OCI-LY3 (cell line): ENCODE data around the gene FRAT2.

ENCODE experiments used
- H2AFZ ChIP-seq: fragments of 200-600, 300-600 bp; shearing (Covaris generic); 2 replicates; pipeline ENCODE4 v1.6.0; 2014; ENCODE audit warnings: antibody characterized with exemption, low read depth, low read length
- H3K27ac ChIP-seq: fragments of 200-600, 300-600 bp; sonication (generic); 2 replicates; pipeline ENCODE4 v1.5.1; 2014; ENCODE audit warnings: mild to moderate bottlenecking, low read length, moderate library complexity, mixed read lengths
- H3K27me3 ChIP-seq: fragments of 200-600, 300-600 bp; sonication (generic); 2 replicates; pipeline ENCODE4 v1.6.1; 2014; ENCODE audit warnings: low read depth, low read length, mixed read lengths
- H3K36me3 ChIP-seq: fragments of 200-600, 300-600 bp; sonication (generic); replicated peaks from 2 replicates; pipeline ENCODE3; 2014; ENCODE audit warnings: low read depth, low read length, mixed read lengths
- H3K4me1 ChIP-seq: fragments of 300-600, 200-600 bp; sonication (generic); 2 replicates; pipeline ENCODE4 v1.6.1; 2014; ENCODE audit warnings: low read length, mixed read lengths
- H3K4me2 ChIP-seq: fragments of 200-600, 300-600 bp; sonication (generic); 2 replicates; pipeline ENCODE4 v1.6.1; 2014; ENCODE audit warnings: low read length, mixed read lengths
- H3K4me3 ChIP-seq: fragments of 300-600, 200-600 bp; sonication (generic); 2 replicates; pipeline ENCODE4 v1.5.1; 2014; ENCODE audit warnings: antibody characterized with exemption, mild to moderate bottlenecking, low read length, moderate library complexity
- H3K79me2 ChIP-seq: fragments of 300-600, 200-600 bp; shearing (Covaris generic); 2 replicates; pipeline ENCODE4 v1.6.1; 2014; ENCODE audit warnings: mild to moderate bottlenecking, low read length, mixed read lengths
- H3K9ac ChIP-seq: fragments of 300-600, 200-600 bp; shearing (Covaris generic); 2 replicates; pipeline ENCODE4 v1.6.0; 2014; ENCODE audit warnings: mild to moderate bottlenecking, low read length, moderate library complexity
- H3K9me3 ChIP-seq: fragments of 200-600, 300-600 bp; shearing (Covaris generic); 2 replicates; pipeline ENCODE4 v1.6.1; 2014; ENCODE audit warnings: low read length, mixed read lengths; ENCODE audit not compliant: insufficient read depth
- H4K20me1 ChIP-seq: fragments of 200-600, 300-600 bp; sonication (generic); 2 replicates; pipeline ENCODE4 v1.6.1; 2016; ENCODE audit warnings: low read length, mixed read lengths; ENCODE audit not compliant: insufficient read depth
- EZH2phosphoT487 ChIP-seq: fragments of 200-600 bp; shearing (Covaris generic); IDR thresholded peaks from 2 replicates; pipeline ENCODE4 v1.6.1; 2018; ENCODE audit warnings: antibody characterized with exemption, mixed run types, low read depth
- TF ChIP-seq, protein P1 (sequence below): fragments of 200-600, 300-600 bp; sonication (generic); IDR thresholded peaks from 2 replicates; pipeline ENCODE4 v1.5.1; 2014; ENCODE audit warnings: antibody characterized with exemption, low read length, low read depth

Gene FRAT2

GRCh38 chr10:97372233-97372875 is 37.8 kb upstream of the FRAT2 start:
- H2AFZ ChIP-seq = no peak overlapping the region
- no peaks in the 10 kb centered on the region for H3K79me2 ChIP-seq
- no peak overlapping the region for H3K9ac ChIP-seq
- H3K27ac ChIP-seq = no peak overlapping the region
- no peaks in the 10 kb centered on the region for H3K36me3 ChIP-seq
- H4K20me1 ChIP-seq = no peaks in the 10 kb centered on the region
- no peak overlapping the region for H3K4me2 ChIP-seq
- TF ChIP-seq, protein P1, sequence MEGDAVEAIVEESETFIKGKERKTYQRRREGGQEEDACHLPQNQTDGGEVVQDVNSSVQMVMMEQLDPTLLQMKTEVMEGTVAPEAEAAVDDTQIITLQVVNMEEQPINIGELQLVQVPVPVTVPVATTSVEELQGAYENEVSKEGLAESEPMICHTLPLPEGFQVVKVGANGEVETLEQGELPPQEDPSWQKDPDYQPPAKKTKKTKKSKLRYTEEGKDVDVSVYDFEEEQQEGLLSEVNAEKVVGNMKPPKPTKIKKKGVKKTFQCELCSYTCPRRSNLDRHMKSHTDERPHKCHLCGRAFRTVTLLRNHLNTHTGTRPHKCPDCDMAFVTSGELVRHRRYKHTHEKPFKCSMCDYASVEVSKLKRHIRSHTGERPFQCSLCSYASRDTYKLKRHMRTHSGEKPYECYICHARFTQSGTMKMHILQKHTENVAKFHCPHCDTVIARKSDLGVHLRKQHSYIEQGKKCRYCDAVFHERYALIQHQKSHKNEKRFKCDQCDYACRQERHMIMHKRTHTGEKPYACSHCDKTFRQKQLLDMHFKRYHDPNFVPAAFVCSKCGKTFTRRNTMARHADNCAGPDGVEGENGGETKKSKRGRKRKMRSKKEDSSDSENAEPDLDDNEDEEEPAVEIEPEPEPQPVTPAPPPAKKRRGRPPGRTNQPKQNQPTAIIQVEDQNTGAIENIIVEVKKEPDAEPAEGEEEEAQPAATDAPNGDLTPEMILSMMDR = no peak
- no peak for TF ChIP-seq EZH2phosphoT487
- no peaks in the 10 kb centered on the region for H3K4me1 ChIP-seq
- H3K27me3 ChIP-seq = no peaks in the 10 kb centered on the region
- no peaks in the 10 kb centered on the region for H3K9me3 ChIP-seq
- no peak overlapping the region for H3K4me3 ChIP-seq

DNA sequence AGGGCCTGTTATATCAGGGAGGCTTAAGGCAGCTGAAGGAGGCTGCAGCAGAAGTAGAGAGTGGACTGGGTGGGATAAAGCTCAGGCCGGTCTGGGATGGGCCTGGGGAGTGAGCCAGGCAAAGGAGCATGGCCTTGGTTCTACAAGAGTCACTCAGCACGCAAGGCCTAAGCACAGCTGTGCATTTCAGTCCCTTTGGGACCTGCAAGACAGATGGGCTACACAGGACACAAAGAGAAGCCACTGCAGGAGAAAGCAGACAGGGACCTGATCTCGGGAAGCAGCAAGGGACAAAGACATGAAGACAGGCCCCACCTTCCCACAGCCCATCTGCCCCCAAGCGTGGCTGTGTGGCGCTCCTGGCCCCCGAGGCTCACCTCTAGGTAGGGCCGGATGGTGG is 37.2 kb upstream of the FRAT2 start:
- Histone ChIP-seq H3K4me2 (no peak overlapping the region), H3K4me3 (no peak overlapping the region), H3K36me3 (no peaks in the 10 kb centered on the region), H3K9me3 (no peaks in the 10 kb centered on the region), H3K27me3 (no peaks in the 10 kb centered on the region), H3K27ac (no peak overlapping the region), H2AFZ (no peak overlapping the region), H3K4me1 (no peaks in the 10 kb centered on the region), H3K79me2 (no peaks in the 10 kb centered on the region), H4K20me1 (no peaks in the 10 kb centered on the region), H3K9ac (no peak overlapping the region)
- no peak for TF ChIP-seq EZH2phosphoT487
- TF ChIP-seq, protein P1 = no peak

GRCh38 chr10:97367126-97367649 is 32.7 kb upstream of the FRAT2 start:
- H3K27ac ChIP-seq = no peak overlapping the region
- no peak overlapping the region for H2AFZ ChIP-seq
- peaks cover 10% of the 10 kb centered on the region for H3K4me1 ChIP-seq
- no peaks in the 10 kb centered on the region for H3K79me2 ChIP-seq
- no peaks in the 10 kb centered on the region for H4K20me1 ChIP-seq
- peaks cover 7% of the 10 kb centered on the region for H3K36me3 ChIP-seq
- no peak overlapping the region for H3K9ac ChIP-seq
- no peaks in the 10 kb centered on the region for H3K9me3 ChIP-seq
- no peaks in the 10 kb centered on the region for H3K27me3 ChIP-seq
- H3K4me2 ChIP-seq = no peak overlapping the region
- no peak overlapping the region for H3K4me3 ChIP-seq
- TF ChIP-seq EZH2phosphoT487 = no peak

DNA sequence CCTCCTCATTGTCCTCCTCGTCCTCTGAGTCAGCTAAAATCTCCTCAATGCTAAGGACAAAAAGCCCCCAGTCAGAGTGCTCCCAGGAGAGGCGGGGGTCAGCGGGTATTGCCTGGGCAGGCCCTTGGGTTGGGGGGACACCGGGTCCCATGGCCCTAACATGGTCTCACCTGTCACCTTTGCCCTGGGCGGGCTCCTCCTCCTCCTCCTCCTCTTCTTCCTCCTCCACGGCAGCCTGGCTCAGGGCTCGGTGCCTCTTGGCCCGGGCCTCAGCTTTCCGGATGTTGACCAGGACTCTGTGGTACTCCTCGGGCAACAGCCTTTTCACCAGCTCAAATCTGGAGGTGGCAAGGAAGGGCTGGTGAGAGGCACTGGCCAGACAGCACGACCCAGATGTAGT is 32.0 kb upstream of the FRAT2 start:
- Histone ChIP-seq H3K79me2 (no peaks in the 10 kb centered on the region), H3K9ac (no peak overlapping the region), H3K4me2 (no peak overlapping the region), H3K4me1 (peaks cover 10% of the 10 kb centered on the region), H2AFZ (no peak overlapping the region), H3K36me3 (peaks cover 7% of the 10 kb centered on the region), H3K4me3 (no peak overlapping the region), H3K9me3 (no peaks in the 10 kb centered on the region), H4K20me1 (no peaks in the 10 kb centered on the region), H3K27me3 (no peaks in the 10 kb centered on the region), H3K27ac (no peak overlapping the region)
- no peak for TF ChIP-seq EZH2phosphoT487
- TF ChIP-seq, protein P1 = no peak
